H1 (cell line): ENCODE results near the gene XPNPEP1.

ENCODE experiments used
- CTCF ChIP-seq, 3 experiments: IDR thresholded peaks; 1 replicate in 2 of 3; 2 replicates in 1 of 3; pipeline versions ENCODE4 v1.5.1 to v1.6.1; 2011; ENCODE audit warnings: low read length in 3 of 3, mild to moderate bottlenecking in 3 of 3, inconsistent platforms in 2 of 3, low read depth in 1 of 3, moderate library complexity in 1 of 3; ENCODE audit not compliant: insufficient read depth in 1 of 3; ENCODE audit errors: control extremely low read depth in 1 of 3
- EP300 ChIP-seq, 2 experiments: IDR thresholded peaks; 1 replicate in 1 of 2; 2 replicates in 1 of 2; pipeline ENCODE4 v1.6.1; 2011 to 2012; ENCODE audit warnings: low read depth in 2 of 2, low read length in 2 of 2, mild to moderate bottlenecking in 2 of 2, borderline replicate concordance in 1 of 2, inconsistent platforms in 1 of 2, moderate library complexity in 1 of 2
- EZH2 ChIP-seq: fragments of 200-600 bp; sonication (generic); IDR thresholded peaks from 2 replicates; pipeline ENCODE4 v1.7.1; 2012; ENCODE audit warnings: low read depth, mild to moderate bottlenecking, moderate library complexity, low read length, inconsistent platforms; ENCODE audit not compliant: severe bottlenecking
- FOSL1 ChIP-seq: IDR thresholded peaks from 2 replicates; pipeline ENCODE4 v1.6.1; 2011; ENCODE audit warnings: mild to moderate bottlenecking, low read depth, low read length, moderate library complexity; ENCODE audit not compliant: insufficient read depth
- NANOG ChIP-seq: IDR thresholded peaks from 2 replicates; pipeline ENCODE4 v1.6.1; 2011; ENCODE audit warnings: low read length, low read depth, mild to moderate bottlenecking, inconsistent platforms; ENCODE audit not compliant: insufficient read depth, poor library complexity, severe bottlenecking
- RAD21 ChIP-seq, 2 experiments: IDR thresholded peaks in 1 of 2; conservative IDR thresholded peaks in 1 of 2; 2 replicates each; pipeline ENCODE4 v1.6.1; 2011; ENCODE audit warnings: low read depth in 2 of 2, low read length in 2 of 2, improper control_type of control experiment in 1 of 2, inconsistent platforms in 1 of 2, mild to moderate bottlenecking in 1 of 2, moderate library complexity in 1 of 2
- SRF ChIP-seq: IDR thresholded peaks from 2 replicates; pipeline ENCODE4 v1.6.1; 2011; ENCODE audit warnings: mild to moderate bottlenecking, low read depth, low read length, moderate library complexity

DNA sequence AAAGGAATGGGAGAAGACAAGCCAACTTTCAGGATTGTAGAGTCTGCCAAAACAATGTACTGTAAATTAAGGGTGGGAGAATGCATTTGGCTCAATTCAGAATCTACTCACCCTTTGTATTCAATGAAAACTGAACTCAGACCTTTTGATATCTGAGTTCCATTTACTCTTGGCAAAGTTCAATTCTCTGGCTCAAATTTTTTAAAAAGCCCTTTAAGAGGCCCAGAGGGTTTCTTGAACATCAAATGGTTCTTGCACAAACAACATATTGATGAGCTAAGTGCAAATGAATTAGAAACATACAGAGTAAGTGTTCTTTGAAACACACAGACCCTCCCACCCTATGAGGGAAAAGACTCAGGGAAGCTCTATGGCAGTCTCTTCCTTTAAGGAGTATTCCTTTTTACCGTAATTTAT lies 5.2 kb upstream of the XPNPEP1 start:
- TF ChIP-seq EP300 (IDR thresholded peaks at IDR 0.05; ENCODE audit: borderline replicate concordance in 1 of 2, low read depth in 2 of 2, low read length in 2 of 2) (no peak), SRF (no peak), EZH2 (no peak), NANOG (no peak), FOSL1 (no peak), CTCF (IDR thresholded peaks at IDR 0.05; ENCODE audit: control extremely low read depth in 1 of 3, insufficient read depth in 1 of 3, low read depth in 1 of 3, low read length in 3 of 3) (no peak), RAD21 (IDR thresholded peaks at IDR 0.05 in 1 of 2, conservative IDR thresholded peaks at IDR 0.05 in 1 of 2; ENCODE audit: low read depth in 2 of 2, low read length in 2 of 2) (no peak)
